OCI-LY3 (cell line): ENCODE results near the gene KRTAP5-1.

ENCODE experiments used
- EZH2phosphoT487 ChIP-seq: fragments of 200-600 bp; shearing (Covaris generic); IDR thresholded peaks from 2 replicates; pipeline ENCODE4 v1.6.1; 2018; ENCODE audit warnings: antibody characterized with exemption, mixed run types, low read depth
- TF ChIP-seq, protein P1 (sequence below): fragments of 200-600, 300-600 bp; sonication (generic); IDR thresholded peaks from 2 replicates; pipeline ENCODE4 v1.5.1; 2014; ENCODE audit warnings: antibody characterized with exemption, low read length, low read depth

- TF ChIP-seq, protein P1, sequence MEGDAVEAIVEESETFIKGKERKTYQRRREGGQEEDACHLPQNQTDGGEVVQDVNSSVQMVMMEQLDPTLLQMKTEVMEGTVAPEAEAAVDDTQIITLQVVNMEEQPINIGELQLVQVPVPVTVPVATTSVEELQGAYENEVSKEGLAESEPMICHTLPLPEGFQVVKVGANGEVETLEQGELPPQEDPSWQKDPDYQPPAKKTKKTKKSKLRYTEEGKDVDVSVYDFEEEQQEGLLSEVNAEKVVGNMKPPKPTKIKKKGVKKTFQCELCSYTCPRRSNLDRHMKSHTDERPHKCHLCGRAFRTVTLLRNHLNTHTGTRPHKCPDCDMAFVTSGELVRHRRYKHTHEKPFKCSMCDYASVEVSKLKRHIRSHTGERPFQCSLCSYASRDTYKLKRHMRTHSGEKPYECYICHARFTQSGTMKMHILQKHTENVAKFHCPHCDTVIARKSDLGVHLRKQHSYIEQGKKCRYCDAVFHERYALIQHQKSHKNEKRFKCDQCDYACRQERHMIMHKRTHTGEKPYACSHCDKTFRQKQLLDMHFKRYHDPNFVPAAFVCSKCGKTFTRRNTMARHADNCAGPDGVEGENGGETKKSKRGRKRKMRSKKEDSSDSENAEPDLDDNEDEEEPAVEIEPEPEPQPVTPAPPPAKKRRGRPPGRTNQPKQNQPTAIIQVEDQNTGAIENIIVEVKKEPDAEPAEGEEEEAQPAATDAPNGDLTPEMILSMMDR: no peak
- TF ChIP-seq EZH2phosphoT487: no peak
Observed at GRCh38 chr11:1546077-1546535, 39.0 kb downstream of the KRTAP5-1 start.
